ENCODE data around the gene MYO9B. TPM values are rescaled to one million over a fixed set of nuclear protein-coding genes. Genes with fewer than 3 reads are reported as not detected.

Gene MYO9B
- total and polyA plus RNA-seq, 2 donors (not counting 1 experiment from before 2014, with no cell fraction given) = 32.5 to 52.5 TPM

GRCh38 chr19:17108453-17108784, 32.8 kb downstream of the MYO9B start:
- H3K4me1 ChIP-seq (ENCODE audit: control insufficient read depth, extremely low read depth, insufficient read depth, low read length) = peaks cover 16% of the 10 kb centered on the region
- H3K27me3 ChIP-seq (ENCODE audit: control insufficient read depth, insufficient read depth, low read length) = no peaks in the 10 kb centered on the region
- peak overlapping the region; percentile 8 for H3K9ac ChIP-seq (ENCODE audit: insufficient read depth, low read length)
- no peaks in the 10 kb centered on the region for H3K9me3 ChIP-seq (ENCODE audit: control insufficient read depth, insufficient read depth, low read depth, low read length)
- H3K36me3 ChIP-seq (ENCODE audit: control insufficient read depth, insufficient read depth, low read length) = peaks cover 19% of the 10 kb centered on the region
- H4K20me1 ChIP-seq (ENCODE audit: control insufficient read depth, extremely low read depth, insufficient read depth, low read length) = no peaks in the 10 kb centered on the region
- H3K79me2 ChIP-seq (ENCODE audit: control insufficient read depth, insufficient read depth, low read length) = peaks cover 72% of the 10 kb centered on the region
- peak overlapping the region; percentile 78 for H3K27ac ChIP-seq (ENCODE audit: insufficient read depth, low read length)
- DNase-seq (ENCODE audit: low read depth in 2 of 2) = peak in 1 of 2 donors; percentile 31
- no peak overlapping the region for H3K4me3 ChIP-seq (replicated peaks in 1 of 4; ENCODE audit: control extremely low read depth in 1 of 4, insufficient read depth in 1 of 4, low read depth in 3 of 4, low read length in 4 of 4)
- H3K4me2 ChIP-seq (ENCODE audit: extremely low read depth, insufficient read depth, low read length) = peak overlapping the region; percentile 75
- no peak overlapping the region for H2AFZ ChIP-seq (ENCODE audit: low read length)
- TF ChIP-seq CTCF (conservative IDR thresholded peaks at IDR 0.05 in 1 of 2, IDR thresholded peaks at IDR 0.05 in 1 of 2; ENCODE audit: low read depth in 1 of 2, low read length in 2 of 2) (no peak), EZH2 (IDR thresholded peaks at IDR 0.05; ENCODE audit: low read length, missing control alignments) (no peak)

GRCh38 chr19:17109300-17109699, 33.7 kb downstream of the MYO9B start:
- Histone ChIP-seq H3K27me3 (ENCODE audit: control insufficient read depth, insufficient read depth, low read length) (no peaks in the 10 kb centered on the region), H2AFZ (ENCODE audit: low read length) (no peak overlapping the region), H3K4me2 (ENCODE audit: extremely low read depth, insufficient read depth, low read length) (no peak overlapping the region), H3K4me1 (ENCODE audit: control insufficient read depth, extremely low read depth, insufficient read depth, low read length) (peaks cover 16% of the 10 kb centered on the region), H3K27ac (ENCODE audit: insufficient read depth, low read length) (no peak overlapping the region), H3K9me3 (ENCODE audit: control insufficient read depth, insufficient read depth, low read depth, low read length) (no peaks in the 10 kb centered on the region), H3K79me2 (ENCODE audit: control insufficient read depth, insufficient read depth, low read length) (peaks cover 74% of the 10 kb centered on the region), H4K20me1 (ENCODE audit: control insufficient read depth, extremely low read depth, insufficient read depth, low read length) (no peaks in the 10 kb centered on the region), H3K9ac (ENCODE audit: insufficient read depth, low read length) (no peak overlapping the region), H3K4me3 (replicated peaks in 1 of 4; ENCODE audit: control extremely low read depth in 1 of 4, insufficient read depth in 1 of 4, low read depth in 3 of 4, low read length in 4 of 4) (no peak overlapping the region), H3K36me3 (ENCODE audit: control insufficient read depth, insufficient read depth, low read length) (peaks cover 15% of the 10 kb centered on the region)
- DNase-seq (ENCODE audit: low read depth in 2 of 2) = no peak
- no peak for TF ChIP-seq CTCF (conservative IDR thresholded peaks at IDR 0.05 in 1 of 2, IDR thresholded peaks at IDR 0.05 in 1 of 2; ENCODE audit: low read depth in 1 of 2, low read length in 2 of 2)
- no peak for TF ChIP-seq EZH2 (IDR thresholded peaks at IDR 0.05; ENCODE audit: low read length, missing control alignments)

- H3K79me2 ChIP-seq (ENCODE audit: control insufficient read depth, insufficient read depth, low read length) = peaks cover 71% of the 10 kb centered on the region
- no peak overlapping the region for H3K4me2 ChIP-seq (ENCODE audit: extremely low read depth, insufficient read depth, low read length)
- H3K27ac ChIP-seq (ENCODE audit: insufficient read depth, low read length) = no peak overlapping the region
- no peak overlapping the region for H2AFZ ChIP-seq (ENCODE audit: low read length)
- no peak for TF ChIP-seq CTCF (conservative IDR thresholded peaks at IDR 0.05 in 1 of 2, IDR thresholded peaks at IDR 0.05 in 1 of 2; ENCODE audit: low read depth in 1 of 2, low read length in 2 of 2)
- no peak for TF ChIP-seq EZH2 (IDR thresholded peaks at IDR 0.05; ENCODE audit: low read length, missing control alignments)
- peaks cover 16% of the 10 kb centered on the region for H3K4me1 ChIP-seq (ENCODE audit: control insufficient read depth, extremely low read depth, insufficient read depth, low read length)
- no peaks in the 10 kb centered on the region for H4K20me1 ChIP-seq (ENCODE audit: control insufficient read depth, extremely low read depth, insufficient read depth, low read length)
- H3K9ac ChIP-seq (ENCODE audit: insufficient read depth, low read length) = no peak overlapping the region
- H3K9me3 ChIP-seq (ENCODE audit: control insufficient read depth, insufficient read depth, low read depth, low read length) = no peaks in the 10 kb centered on the region
- DNase-seq (ENCODE audit: low read depth in 2 of 2) = no peak
- no peaks in the 10 kb centered on the region for H3K27me3 ChIP-seq (ENCODE audit: control insufficient read depth, insufficient read depth, low read length)
- no peak overlapping the region for H3K4me3 ChIP-seq (replicated peaks in 1 of 4; ENCODE audit: control extremely low read depth in 1 of 4, insufficient read depth in 1 of 4, low read depth in 3 of 4, low read length in 4 of 4)
- H3K36me3 ChIP-seq (ENCODE audit: control insufficient read depth, insufficient read depth, low read length) = peaks cover 12% of the 10 kb centered on the region
These were observed 34.5 kb downstream of the MYO9B start for GRCh38 chr19:17109962-17110598.
